ENCODE results near the gene C19orf67.

DNA sequence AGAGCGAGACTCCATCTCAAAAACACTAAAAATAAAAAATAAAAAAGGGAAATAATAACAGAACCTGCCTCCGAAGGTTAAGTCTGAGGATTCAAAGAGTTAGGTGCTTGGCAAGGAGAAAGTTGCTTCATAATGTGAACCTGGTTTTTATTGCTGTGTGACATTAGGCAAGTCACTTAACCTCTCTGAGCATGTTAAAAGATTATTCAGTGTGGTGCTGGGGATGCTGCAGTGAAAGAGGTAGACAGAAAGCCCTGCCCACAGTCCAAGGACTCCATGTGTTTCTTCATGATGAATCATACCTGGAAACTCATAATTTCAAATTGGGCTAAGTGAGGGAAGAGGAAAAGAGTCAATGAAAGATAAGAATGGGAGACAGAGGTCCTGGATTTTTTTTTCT, 51.6 kb downstream of the C19orf67 start:
- TF ChIP-seq CTCF (IDR thresholded peaks at IDR 0.05) (no peak), POLR2A (IDR thresholded peaks at IDR 0.05) (no peak), POLR2AphosphoS5 (IDR thresholded peaks at IDR 0.05) (no peak)
